ENCODE data around the gene SELENOS. TPM values are rescaled to one million over a fixed set of nuclear protein-coding genes. Genes with fewer than 3 reads are reported as not detected.
A peak's percentile ranks its signal among the peaks of the same experiment; 100 is the strongest.

The SELENOS gene
- total and polyA plus RNA-seq, 11 donors, result 38.7 to 209 (median 49.8) TPM

GRCh38 chr15:101242160-101242998 is 34.9 kb downstream of the SELENOS start:
- intact Hi-C loops (cut with DNase I), result loop anchor here in 6 of 10 donors (5.0 to 10.0 kb wide), 5 partner anchors 35 to 58 kb away; no protein-coding TSS in a partner anchor
- ATAC-seq (peak; percentile 19 to 67 (median 50)), DNase-seq (peak in 2 of 5 donors; percentile 37 to 66)
- H3K4me3 ChIP-seq, result peak overlapping the region in 3 of 12 donors; percentile 1 to 40 (median 13)
- 43 to 51% (median 48%) methylated on average over 8 to 12 of the region's 12 CpGs for WGBS, 4 donors
- TF ChIP-seq POLR2A (IDR thresholded peaks at IDR 0.05) (no peak), CTCF (IDR thresholded peaks at IDR 0.05) (no peak)
- no peaks in the 10 kb centered on the region for H3K27me3 ChIP-seq
- H3K9me3 ChIP-seq, result no peaks in the 10 kb centered on the region
- H3K4me1 ChIP-seq, result peaks cover 0 to 100% (median 66%) of the 10 kb centered on the region in 12 donors
- peak overlapping the region in 10 of 12 donors; percentile 5 to 70 (median 26) for H3K27ac ChIP-seq
- H3K36me3 ChIP-seq, result peaks cover 0 to 7% (median 0%) of the 10 kb centered on the region in 9 donors

GRCh38 chr15:101240358-101240757 is 36.9 kb downstream of the SELENOS start:
- Histone ChIP-seq H3K36me3 (peaks cover 0 to 5% (median 0%) of the 10 kb centered on the region in 9 donors), H3K4me3 (no peak overlapping the region), H3K27ac (peak overlapping the region in 3 of 12 donors; percentile 14 to 69 (median 16)), H3K27me3 (no peaks in the 10 kb centered on the region), H3K4me1 (peaks cover 0 to 93% (median 49%) of the 10 kb centered on the region in 12 donors), H3K9me3 (no peaks in the 10 kb centered on the region)
- intact Hi-C loops (cut with DNase I), result loop anchor here in 6 of 10 donors (5.0 to 10.0 kb wide), 5 partner anchors 33 to 56 kb away; no protein-coding TSS in a partner anchor
- TF ChIP-seq POLR2A (IDR thresholded peaks at IDR 0.05) (no peak), CTCF (IDR thresholded peaks at IDR 0.05) (no peak)
- WGBS, 4 donors, result 46 to 74% (median 59%) methylated on average over 5 of the region's 5 CpGs
- peak; percentile 46 to 79 (median 76) for ATAC-seq
- DNase-seq, result no peak

GRCh38 chr15:101239724-101240136 is 37.6 kb downstream of the SELENOS start:
- H3K27me3 ChIP-seq, result no peaks in the 10 kb centered on the region
- intact Hi-C loops (cut with DNase I), result loop anchor here in 6 of 10 donors (5.0 to 10.0 kb wide), 5 partner anchors 32 to 55 kb away; no protein-coding TSS in a partner anchor
- no peaks in the 10 kb centered on the region for H3K9me3 ChIP-seq
- H3K4me3 ChIP-seq, result no peak overlapping the region
- ATAC-seq (no peak), DNase-seq (no peak)
- 68 to 89% (median 73%) methylated on average over 6 of the region's 6 CpGs for WGBS, 4 donors
- peaks cover 0 to 11% (median 5%) of the 10 kb centered on the region in 9 donors for H3K36me3 ChIP-seq
- peak overlapping the region in 3 of 12 donors; percentile 14 to 69 (median 16) for H3K27ac ChIP-seq
- TF ChIP-seq CTCF (IDR thresholded peaks at IDR 0.05) (no peak), POLR2A (IDR thresholded peaks at IDR 0.05) (no peak)
- H3K4me1 ChIP-seq, result peaks cover 0 to 87% (median 45%) of the 10 kb centered on the region in 12 donors

- intact Hi-C loops (cut with DNase I), result no loop called here
- Histone ChIP-seq H3K36me3 (peaks cover 0 to 36% (median 21%) of the 10 kb centered on the region in 9 donors), H3K9me3 (no peaks in the 10 kb centered on the region), H3K27ac (peak overlapping the region in 1 of 12 donors; percentile 77), H3K27me3 (no peaks in the 10 kb centered on the region), H3K4me3 (no peak overlapping the region), H3K4me1 (peaks cover 0 to 86% (median 34%) of the 10 kb centered on the region in 12 donors)
- ATAC-seq, result peak in 2 of 4 donors; percentile 27 to 55
- TF ChIP-seq POLR2A (IDR thresholded peaks at IDR 0.05), result no peak
- no peak for TF ChIP-seq CTCF (IDR thresholded peaks at IDR 0.05)
- DNase-seq, result no peak
- 85 to 92% (median 86%) methylated on average over 12 of the region's 12 CpGs for WGBS, 4 donors
Measured at GRCh38 chr15:101237251-101237650, 40.0 kb downstream of the SELENOS start.

All from heart left ventricle (tissue), 16 donors.